Stimulated activated CD8-positive, alpha-beta memory T cell treated with anti-CD3 and anti-CD28 coated beads, Interleukin-15, amount 100 ng/mL, for 4 hours (primary cell): Measurements from ENCODE around the gene EBPL.
"Not testable (repeated sequence)": the region's sequence is repeated elsewhere in the genome, so short reads cannot be mapped to it uniquely, and the experiment has no call there.

Source experiments
- DNase-seq, 2 donors: peaks; one replicate each; pipeline ENCODE4 v3.0.0-alpha.2; 2020; ENCODE audit warnings: low read depth in 2 of 2

EBPL gene

GRCh38 chr13:49690995-49691784 lies at the start of gene EBPL:
TSS of gene EBPL (minus strand) at chr13:49691486. CDS start at chr13:49691424, 62 bp downstream.
- peak; percentile 75 to 77 for DNase-seq

- no peak for DNase-seq
Observed at GRCh38 chr13:49740870-49741269, 49.6 kb upstream of the EBPL start.

GRCh38 chr13:49739498-49740187 lies 48.4 kb upstream of the EBPL start:
- DNase-seq, result no peak

GRCh38 chr13:49733181-49733951 lies 42.1 kb upstream of the EBPL start:
- no peak for DNase-seq

GRCh38 chr13:49731766-49732165 lies 40.5 kb upstream of the EBPL start:
- no peak for DNase-seq

- no peak for DNase-seq
Observed at GRCh38 chr13:49716615-49717014, 25.3 kb upstream of the EBPL start.

GRCh38 chr13:49714757-49715156 lies 23.5 kb upstream of the EBPL start:
- no peak for DNase-seq

- DNase-seq, result no peak
Observed at GRCh38 chr13:49711218-49711863, 20.1 kb upstream of the EBPL start.

GRCh38 chr13:49704264-49704663 lies 13.0 kb upstream of the EBPL start:
- not testable (repeated sequence) for DNase-seq

- DNase-seq, result no peak
Observed at GRCh38 chr13:49701491-49701890, 10.2 kb upstream of the EBPL start.

GRCh38 chr13:49697468-49697867 lies 6.2 kb upstream of the EBPL start:
- no peak for DNase-seq

GRCh38 chr13:49694446-49694845 lies 3.2 kb upstream of the EBPL start:
- no peak for DNase-seq

GRCh38 chr13:49693877-49694276 lies 2.6 kb upstream of the EBPL start:
- no peak for DNase-seq

GRCh38 chr13:49693191-49693733 lies 2.0 kb upstream of the EBPL start:
- DNase-seq, result no peak

- no peak for DNase-seq
Observed at GRCh38 chr13:49690133-49690994, 922 bp downstream of the EBPL start.

GRCh38 chr13:49683489-49683888 lies 7.8 kb downstream of the EBPL start:
- no peak for DNase-seq

GRCh38 chr13:49681842-49682435 lies 9.3 kb downstream of the EBPL start:
- no peak for DNase-seq

- DNase-seq, result no peak
Observed at GRCh38 chr13:49679246-49679645, 12.0 kb downstream of the EBPL start.

GRCh38 chr13:49678191-49678914 lies 12.9 kb downstream of the EBPL start:
- DNase-seq, result no peak
